Endothelial cell of umbilical vein (primary cell): Measurements from ENCODE around the gene OR7A10. TPM values are rescaled to one million over a fixed set of nuclear protein-coding genes. Genes with fewer than 3 reads are reported as not detected.

ENCODE experiments used
- BruUV-seq: library from RNA; stranded (reverse); fragments of 400-500 nt; replicated peaks from 2 replicates; lab custom pipeline; 2021; lab: Mats Ljungman, UMichigan
- CTCF ChIA-PET: fragments of 300-600, 350-600 bp; sonication (Branson Sonifier 250); formaldehyde crosslinking; loops from one replicate; lab custom pipeline; 2021; ENCODE audit warnings: antibody characterized with exemption, inconsistent platforms; lab: Charles Lee
- POLR2A ChIA-PET: fragments of 300-600, 350-600 bp; sonication (Branson Sonifier 250); formaldehyde crosslinking; loops from one replicate; lab custom pipeline; 2021; ENCODE audit warnings: antibody characterized with exemption, inconsistent platforms; lab: Charles Lee
- DNase-seq: peaks from one replicate; pipeline ENCODE4 v3.0.0-alpha.2; 2011; ENCODE audit warnings: low read depth, low spot score
- FAIRE-seq: peaks from 2 replicates; lab custom pipeline; 2011; peaks lifted over from hg19 to GRCh38; lab: Jason Lieb, UNC
- H2AFZ ChIP-seq: 2 replicates; pipeline ENCODE4 v1.6.0; 2012; ENCODE audit warnings: low read depth, low read length, control low read depth, inconsistent platforms
- H3K27ac ChIP-seq: 2 replicates; pipeline ENCODE4 v1.5.1; 2011; ENCODE audit warnings: low read depth, mild to moderate bottlenecking, control low read depth, low read length, moderate library complexity; ENCODE audit not compliant: insufficient read depth
- H3K27me3 ChIP-seq, 2 experiments: 2 replicates each; pipeline versions ENCODE4 v1.6.0 to v1.6.1; 2011; ENCODE audit warnings: low read length in 2 of 2, mixed read lengths in 1 of 2; ENCODE audit not compliant: control insufficient read depth in 2 of 2, insufficient read depth in 2 of 2
- H3K36me3 ChIP-seq, 2 experiments: 2 replicates in 1 of 2; 3 replicates in 1 of 2; pipeline ENCODE4 v1.5.1; 2011; ENCODE audit warnings: low read length in 2 of 2, mild to moderate bottlenecking in 1 of 2, moderate library complexity in 1 of 2; ENCODE audit not compliant: control insufficient read depth in 2 of 2, insufficient read depth in 2 of 2; ENCODE audit errors: extremely low read depth in 1 of 2
- H3K4me1 ChIP-seq: 3 replicates; pipeline ENCODE4 v1.5.1; 2011; ENCODE audit warnings: mild to moderate bottlenecking, low read length; ENCODE audit not compliant: control insufficient read depth, insufficient read depth; ENCODE audit errors: extremely low read depth
- H3K4me2 ChIP-seq: 2 replicates; pipeline ENCODE4 v1.6.1; 2011; ENCODE audit warnings: low read length, control low read depth, mixed read lengths; ENCODE audit not compliant: insufficient read depth
- H3K4me3 ChIP-seq, 3 experiments: fragments of 200-600 bp in 1 of 3; sonication (generic), shearing (Covaris generic) in 1 of 3; replicated peaks in 1 of 3; 2 replicates each; pipeline ENCODE4 v1.5.1; 2011 to 2016; ENCODE audit warnings: control low read depth in 3 of 3, low read length in 3 of 3, mild to moderate bottlenecking in 2 of 3, inconsistent platforms in 1 of 3, low read depth in 1 of 3, moderate library complexity in 1 of 3; ENCODE audit not compliant: insufficient read depth in 1 of 3
- H3K79me2 ChIP-seq: 2 replicates; pipeline ENCODE4 v1.6.0; 2012; ENCODE audit warnings: low read length, inconsistent platforms; ENCODE audit not compliant: control insufficient read depth, insufficient read depth
- H3K9ac ChIP-seq: replicated peaks from 2 replicates; pipeline ENCODE3; 2011; ENCODE audit warnings: low read length, control low read depth; ENCODE audit not compliant: insufficient read depth; ENCODE audit errors: extremely low read depth
- H3K9me1 ChIP-seq: replicated peaks from 3 replicates; pipeline ENCODE4 v1.6.0; 2011; ENCODE audit warnings: mild to moderate bottlenecking, low read length; ENCODE audit not compliant: control insufficient read depth, insufficient read depth; ENCODE audit errors: extremely low read depth
- H3K9me3 ChIP-seq: replicated peaks from 2 replicates; pipeline ENCODE4 v1.5.1; 2012; ENCODE audit warnings: low read length, inconsistent platforms; ENCODE audit not compliant: control insufficient read depth, insufficient read depth
- H4K20me1 ChIP-seq: replicated peaks from 2 replicates; pipeline ENCODE3; 2011; ENCODE audit warnings: mild to moderate bottlenecking, low read length; ENCODE audit not compliant: control insufficient read depth, insufficient read depth; ENCODE audit errors: extremely low read depth
- CTCF ChIP-seq, 2 donors: IDR thresholded peaks; 1 replicate in 1 of 2; 2 replicates in 1 of 2; pipeline ENCODE4 v1.5.1; 2011; ENCODE audit warnings: low read length in 2 of 2, mild to moderate bottlenecking in 2 of 2, moderate library complexity in 2 of 2, control low read depth in 1 of 2, inconsistent platforms in 1 of 2, low read depth in 1 of 2; ENCODE audit not compliant: insufficient read depth in 1 of 2; ENCODE audit errors: extremely low read depth in 1 of 2
- EZH2 ChIP-seq: IDR thresholded peaks from 2 replicates; pipeline ENCODE4 v1.6.1; 2012; ENCODE audit warnings: borderline replicate concordance, low read depth, mild to moderate bottlenecking, moderate library complexity, low read length, inconsistent platforms; ENCODE audit not compliant: severe bottlenecking
- FOS ChIP-seq: IDR thresholded peaks from 2 replicates; pipeline ENCODE4 v1.6.1; 2011; ENCODE audit warnings: mild to moderate bottlenecking, low read length, moderate library complexity, borderline replicate concordance; ENCODE audit not compliant: insufficient read depth
- GATA2 ChIP-seq: IDR thresholded peaks from 2 replicates; pipeline ENCODE4 v1.7.0; 2011; ENCODE audit warnings: low read depth, mild to moderate bottlenecking, moderate library complexity, mixed read lengths, low read length; ENCODE audit not compliant: insufficient read length, insufficient read depth
- JUN ChIP-seq: IDR thresholded peaks from 2 replicates; pipeline ENCODE4 v1.6.1; 2011; ENCODE audit warnings: borderline replicate concordance, low read depth; ENCODE audit not compliant: insufficient read length, insufficient read depth
- MAX ChIP-seq: IDR thresholded peaks from 2 replicates; pipeline ENCODE4 v1.6.1; 2011; ENCODE audit not compliant: insufficient read depth, insufficient read length
- MYC ChIP-seq: IDR thresholded peaks from one replicate; pipeline ENCODE4 v1.6.1; 2011; ENCODE audit warnings: mild to moderate bottlenecking, low read depth, low read length
- POLR2A ChIP-seq: IDR thresholded peaks from 2 replicates; pipeline ENCODE4 v1.6.1; 2012; ENCODE audit warnings: low read depth, mild to moderate bottlenecking, control low read depth, low read length
- POLR2AphosphoS5 ChIP-seq: IDR thresholded peaks from 2 replicates; pipeline ENCODE4 v1.6.1; 2012; ENCODE audit warnings: low read depth, mild to moderate bottlenecking, control low read depth, low read length, moderate library complexity; ENCODE audit not compliant: insufficient read depth
- dilution Hi-C: fragments of 300-500 bp; cut with MboI; formaldehyde crosslinking; loops from one replicate; pipeline ENCODE4 v1.15.0; 2019; ENCODE audit warnings: low sequenced_read_pairs; ENCODE audit not compliant: extremely low pct_ligation_motif_present
- intact Hi-C: fragments of 100-400 bp; cut with micrococcal nuclease; formaldehyde crosslinking; loops from one replicate; pipeline ENCODE4 v1.10.0; 2022
- polyA plus RNA-seq, 4 experiments: library from polyadenylated mRNA; depleted of rRNA in 3 of 4; stranded (reverse) in 3 of 4; unstranded in 1 of 4; fragments of >200 nt; gene quantifications; 2 replicates each; pipeline versions ENCODE4 v1.2.1 to v1.2.3, GENCODE V29; 2011 to 2012; ENCODE audit warnings: missing spikeins in 1 of 4
- total RNA-seq: library from RNA; stranded (reverse); gene quantifications from 2 replicates; pipeline ENCODE4 v1.2.3, GENCODE V29; 2021

The OR7A10 gene
- total and polyA plus RNA-seq, 2 donors (not counting 3 experiments of a cell fraction or from before 2014, with no cell fraction given) = not detected

GRCh38 chr19:14843578-14843977 lies 5.1 kb downstream of the OR7A10 start:
- DNase-seq = no peak
- dilution Hi-C loops = no loop called here
- intact Hi-C loops = no loop called here
- no peak overlapping the region for H3K27ac ChIP-seq
- POLR2A ChIA-PET = no interaction called here
- CTCF ChIA-PET = no interaction called here
- H4K20me1 ChIP-seq = no peaks in the 10 kb centered on the region
- no TSS peak for BruUV-seq
- TF ChIP-seq MYC (no peak), POLR2A (no peak), POLR2AphosphoS5 (no peak), CTCF (IDR thresholded peaks at IDR 0.05; ENCODE audit: extremely low read depth in 1 of 2, insufficient read depth in 1 of 2, low read depth in 1 of 2, low read length in 2 of 2) (no peak), MAX (no peak), JUN (no peak), GATA2 (no peak), EZH2 (no peak), FOS (no peak)
- H3K27me3 ChIP-seq = no peaks in the 10 kb centered on the region
- no peak for FAIRE-seq
- no peaks in the 10 kb centered on the region for H3K79me2 ChIP-seq
- H3K9me1 ChIP-seq = no peaks in the 10 kb centered on the region
- no peak overlapping the region for H3K4me2 ChIP-seq
- H3K4me3 ChIP-seq = no peak overlapping the region
- no peak overlapping the region for H3K9ac ChIP-seq
- no peak overlapping the region for H2AFZ ChIP-seq
- H3K36me3 ChIP-seq = no peaks in the 10 kb centered on the region
- H3K4me1 ChIP-seq = no peaks in the 10 kb centered on the region
- no peaks in the 10 kb centered on the region for H3K9me3 ChIP-seq
